Measurements from ENCODE around the gene DDRGK1.
A peak's percentile ranks its signal among the peaks of the same experiment; 100 is the strongest.

DDRGK1 gene

GRCh38 chr20:3238616-3239025 is 34.1 kb upstream of the DDRGK1 start:
- Histone ChIP-seq H3K9me3 (replicated peaks in 1 of 2; ENCODE audit: control insufficient read depth in 2 of 2, insufficient read depth in 1 of 2, low read depth in 1 of 2, low read length in 2 of 2) (peaks cover 6 to 13% of the 10 kb centered on the region in 2 donors), H3K18ac (ENCODE audit: low read length) (peak overlapping the region; percentile 93), H2BK15ac (ENCODE audit: low read length) (no peak overlapping the region), H2BK12ac (ENCODE audit: low read length) (no peak overlapping the region), H2AFZ (ENCODE audit: low read length) (peak overlapping the region; percentile 100), H2BK5ac (ENCODE audit: low read length) (no peak overlapping the region), H3K36me3 (replicated peaks in 1 of 2; ENCODE audit: control insufficient read depth in 2 of 2, insufficient read depth in 2 of 2, low read length in 2 of 2) (no peaks in the 10 kb centered on the region), H3K4me2 (ENCODE audit: insufficient read depth, low read length, poor library complexity, severe bottlenecking) (peak overlapping the region; percentile 95), H3K4me1 (ENCODE audit: control insufficient read depth in 2 of 2, insufficient read depth in 1 of 2, low read depth in 1 of 2, low read length in 2 of 2) (peaks cover 5 to 8% of the 10 kb centered on the region in 2 donors), H3K4me3 (ENCODE audit: low read length in 2 of 2) (peak overlapping the region; percentile 59 to 88), H3K9ac (ENCODE audit: low read depth, low read length, poor library complexity) (peak overlapping the region; percentile 70), H3K23ac (ENCODE audit: low read depth, low read length, poor library complexity) (peak overlapping the region; percentile 85), H3K27me3 (ENCODE audit: control insufficient read depth in 3 of 3, insufficient read depth in 3 of 3, low read depth in 1 of 3, low read length in 3 of 3) (peaks cover 30 to 70% (median 52%) of the 10 kb centered on the region in 3 experiments), H3K27ac (replicated peaks; ENCODE audit: low read length) (no peak overlapping the region), H4K8ac (ENCODE audit: low read depth, low read length) (no peak overlapping the region), H2AK5ac (ENCODE audit: low read depth, low read length) (peak overlapping the region; percentile 46), H4K91ac (ENCODE audit: low read depth, low read length, poor library complexity) (no peak overlapping the region), H3K4ac (ENCODE audit: low read length) (no peak overlapping the region), H3K79me1 (ENCODE audit: low read depth, low read length) (peaks cover 8% of the 10 kb centered on the region), H3K14ac (ENCODE audit: low read length) (peak overlapping the region; percentile 71), H2BK120ac (ENCODE audit: low read depth, low read length) (no peak overlapping the region)
- DNase-seq (ENCODE audit: low spot score), result peak; percentile 26
- no CpG with 5 or more reads among the region's 48 CpGs for WGBS, 2 donors (ENCODE audit: extremely low coverage in 2 of 2, insufficient read length in 2 of 2, insufficient replicate concordance in 1 of 2)

- no peak overlapping the region for H3K27ac ChIP-seq (replicated peaks; ENCODE audit: low read length)
- H2BK120ac ChIP-seq (ENCODE audit: low read depth, low read length), result no peak overlapping the region
- no peak overlapping the region for H3K4ac ChIP-seq (ENCODE audit: low read length)
- H3K14ac ChIP-seq (ENCODE audit: low read length), result peak overlapping the region; percentile 56
- peak overlapping the region; percentile 100 for H2AFZ ChIP-seq (ENCODE audit: low read length)
- no peak overlapping the region for H4K91ac ChIP-seq (ENCODE audit: low read depth, low read length, poor library complexity)
- no peak overlapping the region for H2BK12ac ChIP-seq (ENCODE audit: low read length)
- peak overlapping the region; percentile 58 for H2BK15ac ChIP-seq (ENCODE audit: low read length)
- peak overlapping the region; percentile 95 for H3K4me2 ChIP-seq (ENCODE audit: insufficient read depth, low read length, poor library complexity, severe bottlenecking)
- peaks cover 30 to 69% (median 52%) of the 10 kb centered on the region in 3 experiments for H3K27me3 ChIP-seq (ENCODE audit: control insufficient read depth in 3 of 3, insufficient read depth in 3 of 3, low read depth in 1 of 3, low read length in 3 of 3)
- peaks cover 5 to 8% of the 10 kb centered on the region in 2 donors for H3K4me1 ChIP-seq (ENCODE audit: control insufficient read depth in 2 of 2, insufficient read depth in 1 of 2, low read depth in 1 of 2, low read length in 2 of 2)
- WGBS, 2 donors (ENCODE audit: extremely low coverage in 2 of 2, insufficient read length in 2 of 2, insufficient replicate concordance in 1 of 2), result no CpG with 5 or more reads among the region's 59 CpGs
- H3K4me3 ChIP-seq (ENCODE audit: low read length in 2 of 2), result peak overlapping the region; percentile 59 to 88
- DNase-seq (ENCODE audit: low spot score), result peak; percentile 32
- H3K9ac ChIP-seq (ENCODE audit: low read depth, low read length, poor library complexity), result peak overlapping the region; percentile 70
- H3K79me1 ChIP-seq (ENCODE audit: low read depth, low read length), result peaks cover 8% of the 10 kb centered on the region
- H3K18ac ChIP-seq (ENCODE audit: low read length), result peak overlapping the region; percentile 90
- peak overlapping the region; percentile 85 for H3K23ac ChIP-seq (ENCODE audit: low read depth, low read length, poor library complexity)
- peaks cover 6 to 13% of the 10 kb centered on the region in 2 donors for H3K9me3 ChIP-seq (replicated peaks in 1 of 2; ENCODE audit: control insufficient read depth in 2 of 2, insufficient read depth in 1 of 2, low read depth in 1 of 2, low read length in 2 of 2)
- peak overlapping the region; percentile 46 for H2AK5ac ChIP-seq (ENCODE audit: low read depth, low read length)
- H2BK5ac ChIP-seq (ENCODE audit: low read length), result no peak overlapping the region
- H4K8ac ChIP-seq (ENCODE audit: low read depth, low read length), result no peak overlapping the region
- H3K36me3 ChIP-seq (replicated peaks in 1 of 2; ENCODE audit: control insufficient read depth in 2 of 2, insufficient read depth in 2 of 2, low read length in 2 of 2), result no peaks in the 10 kb centered on the region
Observed at GRCh38 chr20:3237958-3238615, 33.6 kb upstream of the DDRGK1 start.

GRCh38 chr20:3237011-3237957 is 32.8 kb upstream of the DDRGK1 start:
- Histone ChIP-seq H3K4me2 (ENCODE audit: insufficient read depth, low read length, poor library complexity, severe bottlenecking) (peak overlapping the region; percentile 95), H4K91ac (ENCODE audit: low read depth, low read length, poor library complexity) (no peak overlapping the region), H3K4me1 (ENCODE audit: control insufficient read depth in 2 of 2, insufficient read depth in 1 of 2, low read depth in 1 of 2, low read length in 2 of 2) (peaks cover 5 to 8% of the 10 kb centered on the region in 2 donors), H3K18ac (ENCODE audit: low read length) (peak overlapping the region; percentile 44), H3K4me3 (ENCODE audit: low read length in 2 of 2) (no peak overlapping the region), H3K23ac (ENCODE audit: low read depth, low read length, poor library complexity) (no peak overlapping the region), H3K9ac (ENCODE audit: low read depth, low read length, poor library complexity) (peak overlapping the region; percentile 70), H2BK12ac (ENCODE audit: low read length) (peak overlapping the region; percentile 58), H3K79me1 (ENCODE audit: low read depth, low read length) (peaks cover 8% of the 10 kb centered on the region), H2BK5ac (ENCODE audit: low read length) (no peak overlapping the region), H2BK15ac (ENCODE audit: low read length) (peak overlapping the region; percentile 58), H2AK5ac (ENCODE audit: low read depth, low read length) (peak overlapping the region; percentile 46), H4K8ac (ENCODE audit: low read depth, low read length) (no peak overlapping the region), H2AFZ (ENCODE audit: low read length) (peak overlapping the region; percentile 100), H2BK120ac (ENCODE audit: low read depth, low read length) (no peak overlapping the region), H3K27me3 (ENCODE audit: control insufficient read depth in 3 of 3, insufficient read depth in 3 of 3, low read depth in 1 of 3, low read length in 3 of 3) (peaks cover 30 to 68% (median 51%) of the 10 kb centered on the region in 3 experiments), H3K9me3 (replicated peaks in 1 of 2; ENCODE audit: control insufficient read depth in 2 of 2, insufficient read depth in 1 of 2, low read depth in 1 of 2, low read length in 2 of 2) (peaks cover 6 to 13% of the 10 kb centered on the region in 2 donors), H3K4ac (ENCODE audit: low read length) (no peak overlapping the region), H3K27ac (replicated peaks; ENCODE audit: low read length) (no peak overlapping the region), H3K14ac (ENCODE audit: low read length) (peak overlapping the region; percentile 38), H3K36me3 (replicated peaks in 1 of 2; ENCODE audit: control insufficient read depth in 2 of 2, insufficient read depth in 2 of 2, low read length in 2 of 2) (no peaks in the 10 kb centered on the region)
- no CpG with 5 or more reads among the region's 25 CpGs for WGBS, 2 donors (ENCODE audit: extremely low coverage in 2 of 2, insufficient read length in 2 of 2, insufficient replicate concordance in 1 of 2)
- no peak for DNase-seq (ENCODE audit: low spot score)
